ENCODE data around the gene TSPAN14.

GRCh38 chr10:80502621-80503583, 48.8 kb downstream of the TSPAN14 start:
- TF ChIP-seq CTCF (IDR thresholded peaks at IDR 0.05; ENCODE audit: low read depth, low read length) (no peak), POLR2A (IDR thresholded peaks at IDR 0.05; ENCODE audit: extremely low read depth, insufficient read length) (no peak), MYC (IDR thresholded peaks at IDR 0.05; ENCODE audit: low read depth, low read length) (no peak)

Data from NB4 (cell line).